Astrocyte of the spinal cord (primary cell): ENCODE data around the gene WWP2.
"Not testable (repeated sequence)": the region's sequence is repeated elsewhere in the genome, so short reads cannot be mapped to it uniquely, and the experiment has no call there.

Experiments
- DNase-seq: peaks from one replicate; pipeline ENCODE4 v3.0.0; 2011; ENCODE audit warnings: low read depth, low spot score
- H3K4me3 ChIP-seq: 2 replicates; pipeline ENCODE4 v1.5.1; 2011; ENCODE audit warnings: low read depth, mild to moderate bottlenecking, low read length, moderate library complexity
- CTCF ChIP-seq: IDR thresholded peaks from 2 replicates; pipeline ENCODE4 v1.5.1; 2012; ENCODE audit warnings: low read depth, mild to moderate bottlenecking, low read length, inconsistent platforms
- in situ Hi-C: cut with HindIII; loops from 2 replicates; pipeline ENCODE4 v1.10.0; 2017; ENCODE audit warnings: low sequenced_read_pairs

WWP2 gene

DNA sequence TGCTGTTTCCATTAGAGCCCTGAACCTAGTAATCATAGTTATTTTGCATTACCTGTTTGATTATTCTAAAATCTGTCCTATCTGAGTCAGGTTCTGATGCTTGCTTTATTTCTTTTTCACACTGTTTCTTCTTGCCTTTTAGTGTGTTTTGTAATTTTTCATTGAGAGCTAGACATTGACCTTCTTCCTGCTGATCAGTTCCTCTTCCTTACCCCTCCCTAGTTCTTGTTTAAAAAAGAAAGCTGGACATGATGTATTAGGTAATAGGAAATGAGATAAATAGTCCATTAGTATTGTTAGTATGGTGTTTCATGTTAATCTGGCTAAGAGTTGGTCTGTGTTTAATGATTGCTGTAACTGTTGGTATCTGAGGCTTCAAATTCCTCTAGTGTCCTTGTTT is 13.4 kb downstream of the WWP2 start:
- DNase-seq, result no peak
- in situ Hi-C loops, result no loop called here
- no peak for TF ChIP-seq CTCF
- H3K4me3 ChIP-seq, result no peak overlapping the region

DNA sequence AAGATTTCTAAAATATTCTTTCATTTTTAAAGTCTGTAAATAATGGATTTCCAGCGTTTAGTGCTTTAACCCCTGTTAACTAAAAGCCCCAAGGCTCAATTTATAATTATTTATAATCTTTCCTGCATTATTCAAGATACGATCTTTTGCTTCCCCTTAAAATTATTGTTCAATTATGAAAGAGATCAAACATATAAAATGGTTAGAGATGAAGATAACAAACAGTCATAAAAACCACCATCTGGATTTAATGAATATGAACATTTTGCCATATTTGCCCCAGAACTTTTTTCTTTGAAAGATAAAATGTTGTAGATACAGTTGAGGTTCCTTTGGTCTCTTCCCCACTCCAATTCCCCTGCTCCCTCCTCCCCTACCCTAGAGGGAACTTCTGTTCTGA is 17.6 kb downstream of the WWP2 start:
- TF ChIP-seq CTCF, result no peak
- DNase-seq, result no peak
- no peak overlapping the region for H3K4me3 ChIP-seq
- in situ Hi-C loops, result no loop called here

- in situ Hi-C loops, result no loop called here
- TF ChIP-seq CTCF, result no peak
- H3K4me3 ChIP-seq, result no peak overlapping the region
- DNase-seq, result no peak
These were observed 19.0 kb downstream of the WWP2 start for GRCh38 chr16:69781118-69781517.

DNA sequence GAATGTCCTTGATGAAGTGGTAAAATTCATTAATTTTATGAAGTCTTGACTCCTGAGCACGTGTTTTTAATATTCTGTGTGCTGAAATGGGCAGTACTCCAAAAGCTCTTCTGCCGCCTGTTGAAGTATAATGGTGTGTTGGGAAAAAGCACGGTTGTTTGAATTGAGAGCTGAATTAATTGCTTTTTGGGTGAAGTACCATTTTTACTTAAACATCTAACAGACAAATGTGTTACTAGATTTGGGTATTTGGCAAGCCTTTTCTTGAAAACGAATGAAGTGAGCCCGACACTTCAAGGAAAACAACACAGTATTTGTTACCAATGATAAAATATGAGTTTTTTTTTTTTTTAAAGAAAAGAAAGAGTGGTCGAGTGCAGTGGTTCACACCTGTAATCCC is 22.5 kb downstream of the WWP2 start:
- in situ Hi-C loops, result no loop called here
- no peak overlapping the region for H3K4me3 ChIP-seq
- DNase-seq, result no peak
- TF ChIP-seq CTCF, result no peak

DNA sequence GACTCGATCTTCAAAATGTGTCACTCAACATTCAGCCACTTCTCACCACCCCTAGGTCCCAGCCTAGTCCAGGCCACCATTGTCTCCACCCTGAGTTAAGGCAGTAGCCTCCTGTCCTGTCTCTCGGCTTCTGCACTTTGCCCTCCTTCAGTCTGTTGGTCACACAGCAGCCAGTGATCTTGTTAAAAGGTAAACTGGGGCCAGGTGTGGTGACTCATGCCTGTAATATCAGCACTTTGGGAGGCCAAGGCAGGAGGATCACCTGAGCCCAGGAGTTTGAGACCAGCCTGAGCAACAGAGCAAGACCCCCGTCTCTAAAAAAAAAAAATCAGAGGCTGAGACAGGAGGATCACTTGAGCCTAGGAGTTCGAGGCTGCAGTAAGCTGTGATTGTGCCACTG is 25.8 kb downstream of the WWP2 start:
- DNase-seq, result no peak
- no peak for TF ChIP-seq CTCF
- in situ Hi-C loops, result no loop called here
- H3K4me3 ChIP-seq, result no peak overlapping the region

DNA sequence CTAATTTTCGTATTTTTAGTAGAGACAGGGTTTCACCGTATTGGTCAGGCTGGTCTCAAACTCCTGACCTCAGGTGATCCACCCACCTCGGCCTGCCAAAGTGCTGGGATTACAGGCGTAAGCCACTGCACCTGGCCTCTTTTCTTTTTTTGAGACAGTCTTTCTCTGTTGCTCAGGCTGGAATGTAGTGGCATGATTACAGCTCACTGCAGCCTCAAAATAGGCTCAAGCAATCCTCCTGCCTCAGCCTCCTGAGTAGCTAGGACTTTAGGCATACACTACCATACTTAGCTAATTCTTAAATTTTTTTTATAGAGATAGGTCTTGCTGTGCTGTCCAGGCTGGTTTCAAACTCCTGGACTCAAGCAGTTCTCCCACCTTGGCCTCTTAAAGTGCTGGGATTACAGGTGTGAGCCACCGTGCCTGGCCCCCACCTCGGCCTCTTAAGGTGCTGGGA is 29.3 kb downstream of the WWP2 start:
- DNase-seq, in situ Hi-C loops, H3K4me3 ChIP-seq: not testable (repeated sequence)

- TF ChIP-seq CTCF, result no peak
- no peak for DNase-seq
- in situ Hi-C loops, result no loop called here
- H3K4me3 ChIP-seq, result no peak overlapping the region
These were observed 31.4 kb downstream of the WWP2 start for GRCh38 chr16:69793526-69793925.
